Ammon's horn (tissue), 1 donor: ENCODE data around the gene FAM13A.

Experiments
- DNase-seq: peaks from one replicate; pipeline ENCODE4 v3.0.0-alpha.2; 2016; ENCODE audit warnings: low spot score

Gene FAM13A

GRCh38 chr4:88745581-88746163 lies 311.3 kb downstream of the FAM13A start:
- DNase-seq: no peak

- DNase-seq: no peak
Observed at GRCh38 chr4:88745175-88745574, 311.8 kb downstream of the FAM13A start.

- no peak for DNase-seq
Observed at GRCh38 chr4:88744609-88745008, 312.4 kb downstream of the FAM13A start.

GRCh38 chr4:88743696-88744095 lies 313.3 kb downstream of the FAM13A start:
- DNase-seq: no peak

- DNase-seq: no peak
Observed at GRCh38 chr4:88742561-88742960, 314.4 kb downstream of the FAM13A start.

GRCh38 chr4:88738180-88738579 lies 318.8 kb downstream of the FAM13A start:
- no peak for DNase-seq

- no peak for DNase-seq
Observed at GRCh38 chr4:88737307-88737941, 319.6 kb downstream of the FAM13A start.

GRCh38 chr4:88736264-88736663 lies 320.7 kb downstream of the FAM13A start:
- DNase-seq: no peak

- no peak for DNase-seq
Observed at GRCh38 chr4:88735564-88735963, 321.4 kb downstream of the FAM13A start.

- DNase-seq: no peak
Observed at GRCh38 chr4:88734403-88734949, 322.5 kb downstream of the FAM13A start.

- no peak for DNase-seq
Observed at GRCh38 chr4:88732714-88733368, 324.1 kb downstream of the FAM13A start.

- DNase-seq: no peak
Observed at GRCh38 chr4:88731381-88731780, 325.6 kb downstream of the FAM13A start.

GRCh38 chr4:88730811-88731210 lies 326.2 kb downstream of the FAM13A start:
- no peak for DNase-seq

- no peak for DNase-seq
Observed at GRCh38 chr4:88729146-88729760, 327.7 kb downstream of the FAM13A start.

- peak; percentile 48 for DNase-seq
Observed at GRCh38 chr4:88728146-88728545, 328.8 kb downstream of the FAM13A start.

GRCh38 chr4:88725986-88726385 lies 331.0 kb downstream of the FAM13A start:
- peak; percentile 62 for DNase-seq

GRCh38 chr4:88725143-88725542 lies 331.8 kb downstream of the FAM13A start:
- no peak for DNase-seq

- no peak for DNase-seq
Observed at GRCh38 chr4:88724406-88724805, 332.6 kb downstream of the FAM13A start.

- DNase-seq: no peak
Observed at GRCh38 chr4:88722828-88723227, 334.2 kb downstream of the FAM13A start.

GRCh38 chr4:88722276-88722780 lies 334.7 kb downstream of the FAM13A start:
- no peak for DNase-seq

GRCh38 chr4:88720451-88721428 lies 336.2 kb downstream of the FAM13A start:
- DNase-seq: no peak
